ENCODE measurements around the gene SEC22C.

Gene SEC22C, protein sequence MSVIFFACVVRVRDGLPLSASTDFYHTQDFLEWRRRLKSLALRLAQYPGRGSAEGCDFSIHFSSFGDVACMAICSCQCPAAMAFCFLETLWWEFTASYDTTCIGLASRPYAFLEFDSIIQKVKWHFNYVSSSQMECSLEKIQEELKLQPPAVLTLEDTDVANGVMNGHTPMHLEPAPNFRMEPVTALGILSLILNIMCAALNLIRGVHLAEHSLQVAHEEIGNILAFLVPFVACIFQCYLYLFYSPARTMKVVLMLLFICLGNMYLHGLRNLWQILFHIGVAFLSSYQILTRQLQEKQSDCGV

DNA sequence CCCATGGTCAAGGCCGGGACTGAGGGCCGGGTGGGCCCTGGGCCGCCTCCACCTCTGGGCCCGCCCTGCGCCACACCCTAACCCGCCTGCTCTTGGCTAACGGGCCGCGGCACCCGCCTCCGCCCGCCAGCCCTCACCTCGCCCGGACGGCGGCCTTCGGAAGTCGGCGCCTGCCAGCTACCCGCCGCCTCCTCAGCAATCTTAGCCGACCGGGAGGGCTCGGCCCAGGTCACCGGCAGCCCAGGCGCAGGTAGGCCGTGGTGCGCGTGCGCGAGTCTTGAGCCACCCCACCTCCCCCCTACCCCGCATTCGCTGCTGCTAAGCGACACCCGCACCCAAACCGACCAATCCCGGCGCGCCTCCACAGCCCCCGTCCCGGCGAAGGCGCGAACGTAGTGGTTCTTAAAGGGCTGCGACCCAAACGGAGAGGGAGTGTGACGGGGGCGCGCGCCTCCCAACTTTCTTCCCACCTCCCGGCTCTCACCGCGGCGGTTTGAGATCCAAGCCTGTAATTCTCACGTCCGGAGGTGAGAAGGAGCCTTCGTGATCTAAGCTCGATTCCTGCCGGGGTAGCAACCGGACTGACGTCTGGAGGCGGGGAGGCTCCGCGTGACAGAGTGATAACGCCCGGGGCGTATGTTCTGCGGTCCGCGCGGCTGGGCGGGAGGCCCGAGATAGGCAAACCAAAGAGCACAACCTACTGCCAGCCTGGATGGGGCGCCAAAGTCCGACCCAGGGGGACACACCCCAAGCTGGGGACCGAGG is at the start of gene SEC22C:
TSS of gene SEC22C (minus strand) at position 259 of the 765 bp plus-strand sequence. CDS start 12,921 bp downstream, outside the sequence.
- TF ChIP-seq GATA2 (IDR thresholded peaks at IDR 0.05; ENCODE audit: low read depth, low read length) (no peak), GATA3 (IDR thresholded peaks at IDR 0.05; ENCODE audit: low read depth, low read length) (no peak)

DNA sequence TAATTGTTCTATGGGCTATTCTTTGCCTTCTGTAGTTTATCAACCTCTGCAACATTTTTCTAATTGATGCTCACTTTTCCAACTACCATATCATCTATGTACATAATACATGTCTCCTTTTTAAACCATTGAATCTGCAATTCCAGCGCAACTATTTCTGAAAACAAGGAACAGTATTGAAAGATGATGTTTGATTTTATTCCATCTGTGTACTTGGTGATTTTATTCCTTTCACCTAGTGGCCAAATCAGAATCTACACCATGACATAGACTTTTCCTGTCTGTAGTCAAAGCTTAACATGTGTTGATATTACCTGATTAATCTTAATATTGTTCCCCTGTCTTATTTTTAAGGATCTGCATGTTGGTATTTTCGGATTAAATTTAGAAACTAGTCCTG is 31.7 kb upstream of the SEC22C start:
- no peak for TF ChIP-seq GATA2 (IDR thresholded peaks at IDR 0.05; ENCODE audit: low read depth, low read length)
- TF ChIP-seq GATA3 (IDR thresholded peaks at IDR 0.05; ENCODE audit: low read depth, low read length): no peak

- TF ChIP-seq GATA3 (IDR thresholded peaks at IDR 0.05; ENCODE audit: low read depth, low read length) (no peak), GATA2 (IDR thresholded peaks at IDR 0.05; ENCODE audit: low read depth, low read length) (no peak)
Observed at GRCh38 chr3:42612928-42613327, 31.2 kb upstream of the SEC22C start.

- TF ChIP-seq GATA2 (IDR thresholded peaks at IDR 0.05; ENCODE audit: low read depth, low read length) (no peak), GATA3 (IDR thresholded peaks at IDR 0.05; ENCODE audit: low read depth, low read length) (no peak)
Observed at GRCh38 chr3:42612217-42612616, 30.4 kb upstream of the SEC22C start.

DNA sequence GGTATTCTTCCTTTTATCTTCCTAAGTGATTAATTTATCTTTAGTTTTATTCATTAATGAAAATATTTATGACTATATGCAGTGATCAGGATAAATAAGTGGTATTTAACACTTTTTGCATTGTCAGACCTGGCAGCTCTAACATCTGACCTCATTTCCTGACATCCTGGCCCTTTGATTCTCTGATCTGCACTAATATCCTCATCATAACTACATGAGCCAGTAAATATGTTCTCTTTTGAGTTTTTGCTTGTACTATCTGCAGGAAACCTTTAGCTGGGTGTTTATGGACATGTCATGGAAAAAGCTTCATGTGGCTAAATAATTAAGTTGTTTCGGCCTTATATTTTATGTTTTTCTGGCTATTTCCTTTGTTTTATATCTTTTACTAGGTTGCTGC is 29.2 kb upstream of the SEC22C start:
- TF ChIP-seq GATA2 (IDR thresholded peaks at IDR 0.05; ENCODE audit: low read depth, low read length) (no peak), GATA3 (IDR thresholded peaks at IDR 0.05; ENCODE audit: low read depth, low read length) (no peak)

DNA sequence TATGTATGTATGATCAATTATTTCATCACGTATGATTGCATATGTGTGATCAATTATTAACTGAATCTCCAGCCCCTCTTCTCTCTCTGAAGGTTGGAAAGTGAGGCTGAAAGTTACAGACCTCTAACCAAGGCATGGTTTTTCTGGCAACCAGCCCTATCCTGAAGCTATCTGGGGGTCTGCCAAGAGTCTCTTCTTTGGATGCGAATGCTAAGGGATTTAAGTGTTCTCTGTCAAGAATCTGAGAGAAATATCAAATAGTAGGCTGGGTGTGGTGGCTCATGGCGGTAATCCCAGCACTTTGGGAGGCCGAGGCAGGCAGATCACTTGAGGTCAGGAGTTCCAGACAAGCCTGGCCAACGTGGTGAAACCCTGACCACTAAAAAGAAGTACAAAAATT is 26.8 kb upstream of the SEC22C start:
- no peak for TF ChIP-seq GATA2 (IDR thresholded peaks at IDR 0.05; ENCODE audit: low read depth, low read length)
- no peak for TF ChIP-seq GATA3 (IDR thresholded peaks at IDR 0.05; ENCODE audit: low read depth, low read length)

DNA sequence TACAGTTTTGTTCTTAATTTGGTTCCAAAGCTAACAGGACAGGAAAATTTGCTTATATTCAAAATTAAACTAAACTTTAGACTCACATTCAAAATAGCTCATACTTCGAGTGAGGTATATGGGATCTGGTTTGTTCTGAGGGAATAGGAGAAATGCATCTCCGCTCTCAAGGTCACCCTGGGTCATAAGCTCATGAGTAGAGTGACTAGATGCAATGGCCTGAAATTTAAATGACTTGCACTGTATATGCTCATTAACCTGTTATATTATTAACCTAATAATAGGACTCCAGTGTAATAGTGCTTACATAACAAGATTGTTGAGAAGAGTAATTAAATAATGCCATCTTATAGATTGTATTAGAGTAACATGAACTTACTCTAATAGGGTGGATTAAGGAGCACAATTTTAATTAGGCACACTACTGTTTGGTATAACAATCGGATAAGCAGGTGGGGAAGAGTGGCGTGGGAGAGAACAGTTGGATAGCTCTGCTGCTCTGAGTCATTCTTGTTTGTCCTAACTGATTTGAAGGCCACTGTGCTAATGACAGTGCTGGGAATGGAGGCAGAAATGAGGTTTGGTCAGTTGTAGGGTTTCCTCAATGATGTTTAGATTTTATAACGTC is 23.9 kb upstream of the SEC22C start:
- TF ChIP-seq GATA3 (IDR thresholded peaks at IDR 0.05; ENCODE audit: low read depth, low read length) (no peak), GATA2 (IDR thresholded peaks at IDR 0.05; ENCODE audit: low read depth, low read length) (no peak)

GRCh38 chr3:42602961-42603360 is 21.2 kb upstream of the SEC22C start:
- TF ChIP-seq GATA3 (IDR thresholded peaks at IDR 0.05; ENCODE audit: low read depth, low read length): no peak
- no peak for TF ChIP-seq GATA2 (IDR thresholded peaks at IDR 0.05; ENCODE audit: low read depth, low read length)

GRCh38 chr3:42601896-42602581 is 20.3 kb upstream of the SEC22C start:
- TF ChIP-seq GATA2 (IDR thresholded peaks at IDR 0.05; ENCODE audit: low read depth, low read length) (no peak), GATA3 (IDR thresholded peaks at IDR 0.05; ENCODE audit: low read depth, low read length) (no peak)

DNA sequence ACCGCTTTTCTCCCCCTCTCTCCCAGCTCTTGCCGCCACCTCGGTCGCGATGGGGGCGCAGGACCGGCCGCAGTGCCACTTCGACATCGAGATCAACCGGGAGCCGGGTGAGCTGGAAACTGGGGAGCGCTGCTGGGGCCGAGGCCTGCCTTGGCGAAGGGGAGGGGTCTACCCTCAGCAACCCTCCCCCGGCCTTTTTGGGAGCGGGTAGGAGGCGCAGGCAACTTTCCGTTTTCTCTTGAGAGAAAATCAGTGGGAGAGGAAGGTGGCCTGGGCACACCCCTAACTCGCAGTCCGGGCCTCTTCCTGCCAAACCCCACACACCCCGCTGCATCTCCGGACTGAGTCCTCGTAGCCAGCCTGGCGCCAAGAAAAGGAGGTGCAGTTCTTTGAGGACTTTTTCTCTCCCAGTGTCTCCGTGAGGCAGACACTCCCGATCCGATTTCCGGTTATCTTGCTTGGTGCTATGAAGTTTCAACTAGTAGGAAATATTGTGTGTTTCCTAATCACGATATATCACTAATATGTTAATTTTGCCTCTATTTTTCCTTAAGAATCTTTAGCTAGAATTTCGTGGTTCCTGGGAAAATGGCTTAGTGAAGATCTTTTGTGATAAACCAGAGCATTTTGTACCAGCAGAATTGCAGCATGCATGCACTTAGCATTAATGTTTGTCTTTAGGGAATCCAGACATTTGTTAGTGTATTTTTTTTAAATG is 19.4 kb upstream of the SEC22C start:
- TF ChIP-seq GATA3 (IDR thresholded peaks at IDR 0.05; ENCODE audit: low read depth, low read length) (no peak), GATA2 (IDR thresholded peaks at IDR 0.05; ENCODE audit: low read depth, low read length) (0 out of 2 replicates have a peak, but pooled peaks have one; percentile 10)

DNA sequence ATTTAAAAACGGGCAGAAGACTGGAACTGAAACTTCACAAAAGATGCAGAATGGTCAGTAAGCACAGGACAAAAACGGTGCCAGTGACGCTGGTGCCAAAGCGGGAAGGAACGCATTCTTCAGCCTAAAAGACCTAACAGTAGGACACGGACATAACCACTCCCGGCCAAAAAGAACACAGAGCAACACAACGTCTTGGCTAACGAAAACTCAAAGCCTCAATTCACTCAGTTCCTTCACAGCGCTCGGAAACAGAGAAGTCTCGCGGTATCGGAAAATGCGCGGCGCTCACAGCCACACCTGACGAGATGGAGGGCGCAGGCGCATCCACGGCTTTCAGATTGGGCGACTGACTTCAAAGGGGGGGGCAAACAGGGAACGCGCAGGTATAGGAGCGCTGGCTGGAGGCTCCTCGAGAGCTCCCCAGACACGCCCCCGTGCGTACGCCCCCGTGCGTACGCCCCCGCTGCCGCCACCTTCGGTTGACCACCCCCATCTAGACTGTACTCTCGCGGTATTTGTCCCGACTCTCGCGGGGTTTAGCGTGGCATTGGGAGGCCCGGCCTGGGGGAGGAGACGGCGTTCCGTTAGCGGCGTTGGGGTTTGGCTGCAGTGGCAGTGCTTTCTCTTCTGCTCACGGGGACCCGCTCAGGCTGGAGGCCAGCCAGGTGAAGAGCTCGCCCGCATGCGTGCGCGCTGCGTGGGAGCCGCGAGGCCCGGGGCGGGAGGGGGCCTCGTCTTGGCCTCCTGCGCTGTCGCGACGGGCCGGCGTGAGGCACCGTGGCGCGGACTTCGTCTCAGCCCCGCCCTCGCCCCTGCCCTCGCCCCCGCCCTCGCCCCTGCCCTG is 18.6 kb upstream of the SEC22C start, which contains the start of gene NKTR:
TSS of gene NKTR (plus strand) at position 576 of the 847 bp plus-strand sequence. CDS start 321 bp downstream, outside the sequence.
- TF ChIP-seq GATA3 (IDR thresholded peaks at IDR 0.05; ENCODE audit: low read depth, low read length): no peak
- no peak for TF ChIP-seq GATA2 (IDR thresholded peaks at IDR 0.05; ENCODE audit: low read depth, low read length)

DNA sequence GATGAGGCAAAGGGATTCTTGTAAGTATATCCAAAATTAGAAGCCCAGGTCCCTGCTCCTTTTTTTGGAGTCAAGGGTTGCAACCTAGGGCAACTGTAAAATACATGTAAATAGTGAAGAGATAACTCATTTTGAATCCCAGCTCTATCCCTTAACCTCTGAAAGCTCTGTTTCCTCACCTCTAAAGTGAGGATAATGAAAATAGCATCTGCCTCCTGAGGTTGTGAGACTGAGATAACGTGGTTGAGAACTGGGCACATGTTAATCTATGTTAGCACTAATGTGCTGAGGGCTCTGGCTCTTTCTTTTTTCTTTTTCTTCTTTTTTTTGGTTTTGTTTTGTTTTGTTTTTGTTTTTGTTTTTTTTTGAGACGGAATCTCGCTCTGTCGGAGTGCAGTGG is 13.9 kb upstream of the SEC22C start:
- no peak for TF ChIP-seq GATA3 (IDR thresholded peaks at IDR 0.05; ENCODE audit: low read depth, low read length)
- no peak for TF ChIP-seq GATA2 (IDR thresholded peaks at IDR 0.05; ENCODE audit: low read depth, low read length)

Measured in SH-SY5Y (cell line).